T-helper 2 cell treated with Interferon-gamma antibody and Interleukin-4, amounts not matched to agents 5 μg/mL and 100 μg/mL, for 36 hours (primary cell): ENCODE data around the gene DMAP1.

Experiments used
- DNase-seq: peaks from one replicate; pipeline ENCODE4 v3.0.0; 2021; ENCODE audit warnings: low spot score
- H3K27ac Mint-ChIP-seq: one replicate; pipeline ENCODE4 v1.8.0; 2021; ENCODE audit warnings: mild to moderate bottlenecking, mixed read lengths
- H3K27me3 Mint-ChIP-seq: one replicate; pipeline ENCODE4 v1.8.0; 2021; ENCODE audit warnings: low read depth, mixed read lengths
- H3K36me3 Mint-ChIP-seq: one replicate; pipeline ENCODE4 v1.8.0; 2021; ENCODE audit warnings: low read depth, mixed read lengths
- H3K4me1 Mint-ChIP-seq: one replicate; pipeline ENCODE4 v1.8.0; 2021; ENCODE audit warnings: low read depth, mixed read lengths
- H3K4me3 Mint-ChIP-seq: one replicate; pipeline ENCODE4 v1.8.0; 2022; ENCODE audit warnings: mild to moderate bottlenecking, moderate library complexity, mixed read lengths
- H3K9me3 Mint-ChIP-seq: one replicate; pipeline ENCODE4 v1.8.0; 2021; ENCODE audit warnings: mixed read lengths

Gene DMAP1

DNA sequence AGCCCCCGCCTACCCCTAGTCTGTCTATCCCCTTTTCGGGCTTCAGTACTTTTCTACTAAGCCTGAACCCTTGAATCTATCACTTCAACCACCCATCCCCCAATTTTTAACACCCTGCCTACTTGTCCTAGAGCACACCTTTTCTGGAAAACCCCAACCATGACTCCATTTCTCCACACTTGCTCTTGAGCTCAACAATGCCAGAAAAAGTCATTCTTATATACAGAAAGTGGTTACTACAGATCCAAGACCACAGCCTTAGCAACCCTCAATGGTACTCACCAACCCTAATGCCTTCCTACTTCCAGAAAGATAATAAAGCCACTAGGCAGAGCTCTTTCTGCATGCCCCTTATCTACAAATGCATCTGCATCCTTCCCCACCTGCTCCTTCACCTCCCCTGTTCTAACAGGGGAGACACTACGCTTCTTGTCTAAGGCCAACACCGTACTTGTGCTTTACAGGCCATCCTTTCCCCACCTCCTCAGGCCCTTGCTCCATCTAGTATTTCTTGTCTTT is 41.2 kb downstream of the DMAP1 start:
- no peak overlapping the region for H3K4me3 Mint-ChIP-seq
- no peaks in the 10 kb centered on the region for H3K4me1 Mint-ChIP-seq
- no peaks in the 10 kb centered on the region for H3K27me3 Mint-ChIP-seq
- no peak overlapping the region for H3K27ac Mint-ChIP-seq
- DNase-seq: peak; percentile 8
- no peaks in the 10 kb centered on the region for H3K36me3 Mint-ChIP-seq
- no peaks in the 10 kb centered on the region for H3K9me3 Mint-ChIP-seq

GRCh38 chr1:44256762-44257554 is 43.7 kb downstream of the DMAP1 start:
- no peaks in the 10 kb centered on the region for H3K36me3 Mint-ChIP-seq
- H3K27me3 Mint-ChIP-seq: no peaks in the 10 kb centered on the region
- no peak overlapping the region for H3K4me3 Mint-ChIP-seq
- H3K9me3 Mint-ChIP-seq: no peaks in the 10 kb centered on the region
- peaks cover 3% of the 10 kb centered on the region for H3K4me1 Mint-ChIP-seq
- DNase-seq: no peak
- no peak overlapping the region for H3K27ac Mint-ChIP-seq

- no peak for DNase-seq
- Mint-ChIP-seq H3K27ac (no peak overlapping the region), H3K27me3 (no peaks in the 10 kb centered on the region), H3K36me3 (no peaks in the 10 kb centered on the region), H3K9me3 (no peaks in the 10 kb centered on the region), H3K4me3 (no peak overlapping the region), H3K4me1 (peaks cover 6% of the 10 kb centered on the region)
These were observed 45.8 kb downstream of the DMAP1 start for GRCh38 chr1:44259090-44259489.

GRCh38 chr1:44260792-44261170 is 47.5 kb downstream of the DMAP1 start:
- Mint-ChIP-seq H3K9me3 (no peaks in the 10 kb centered on the region), H3K4me1 (peaks cover 6% of the 10 kb centered on the region), H3K27ac (no peak overlapping the region), H3K4me3 (no peak overlapping the region), H3K27me3 (no peaks in the 10 kb centered on the region), H3K36me3 (no peaks in the 10 kb centered on the region)
- DNase-seq: no peak

- no peaks in the 10 kb centered on the region for H3K9me3 Mint-ChIP-seq
- no peaks in the 10 kb centered on the region for H3K27me3 Mint-ChIP-seq
- H3K27ac Mint-ChIP-seq: no peak overlapping the region
- DNase-seq: no peak
- H3K4me1 Mint-ChIP-seq: peaks cover 6% of the 10 kb centered on the region
- no peaks in the 10 kb centered on the region for H3K36me3 Mint-ChIP-seq
- no peak overlapping the region for H3K4me3 Mint-ChIP-seq
These were observed 48.0 kb downstream of the DMAP1 start for GRCh38 chr1:44261171-44261817.

- no peaks in the 10 kb centered on the region for H3K9me3 Mint-ChIP-seq
These were observed 48.7 kb downstream of the DMAP1 start for GRCh38 chr1:44261962-44262361.

GRCh38 chr1:44262414-44262813 is 49.1 kb downstream of the DMAP1 start:
- DNase-seq: no peak
- Mint-ChIP-seq H3K36me3 (no peaks in the 10 kb centered on the region), H3K4me3 (no peak overlapping the region), H3K9me3 (no peaks in the 10 kb centered on the region), H3K27ac (no peak overlapping the region), H3K27me3 (no peaks in the 10 kb centered on the region), H3K4me1 (peaks cover 6% of the 10 kb centered on the region)

More at GRCh38 chr1:44261962-44262361, 48.7 kb downstream of the DMAP1 start:
- H3K4me3 Mint-ChIP-seq: no peak overlapping the region
- H3K27me3 Mint-ChIP-seq: no peaks in the 10 kb centered on the region
- no peaks in the 10 kb centered on the region for H3K36me3 Mint-ChIP-seq
- H3K4me1 Mint-ChIP-seq: peaks cover 6% of the 10 kb centered on the region
- no peak for DNase-seq
- H3K27ac Mint-ChIP-seq: no peak overlapping the region

GRCh38 chr1:44262816-44263567 is 49.7 kb downstream of the DMAP1 start:
- H3K27ac Mint-ChIP-seq: no peak overlapping the region
- peaks cover 6% of the 10 kb centered on the region for H3K4me1 Mint-ChIP-seq
- H3K27me3 Mint-ChIP-seq: no peaks in the 10 kb centered on the region

DNA sequence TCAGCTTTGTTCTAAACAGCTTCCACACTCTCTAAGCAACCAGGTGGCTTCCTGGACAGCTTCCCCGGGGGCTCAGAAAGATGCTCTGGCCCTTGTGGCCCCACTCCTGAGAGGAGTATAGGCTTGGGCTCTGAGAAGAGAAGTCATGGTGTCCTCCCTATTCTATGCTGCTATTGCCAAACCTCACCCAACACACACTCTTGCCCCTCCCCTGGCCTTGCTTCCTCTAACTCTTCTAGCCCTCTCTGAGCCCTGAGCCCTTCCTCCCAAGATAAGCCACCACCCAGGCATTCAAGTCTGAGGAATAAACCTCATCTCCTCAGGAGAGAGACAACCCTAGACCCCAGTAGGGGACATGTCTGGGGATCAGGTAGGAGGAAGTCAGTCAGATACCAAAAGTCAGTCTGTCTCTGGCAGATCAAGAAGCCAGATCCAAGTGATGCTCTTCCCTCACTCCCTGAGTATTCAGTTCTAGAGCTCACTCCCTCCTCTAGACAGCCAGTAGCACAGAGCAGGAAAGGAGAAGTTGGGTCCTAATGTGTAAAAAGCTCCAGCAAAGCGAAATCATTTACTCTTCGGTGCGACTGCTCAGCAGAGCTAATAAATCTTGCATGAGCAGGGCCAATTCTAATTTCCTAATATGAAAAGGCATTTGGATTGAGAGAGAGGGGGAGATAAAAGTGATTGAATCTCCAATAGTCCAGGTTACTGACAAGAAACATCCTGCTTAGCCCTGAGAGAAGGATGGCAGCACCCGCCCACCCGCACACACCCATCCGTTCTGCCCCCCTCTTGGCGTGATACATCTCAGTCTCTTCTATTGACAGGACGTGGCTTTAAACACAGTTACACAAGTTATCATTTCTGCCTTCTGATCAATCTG is 50.5 kb downstream of the DMAP1 start:
- no peak for DNase-seq
- Mint-ChIP-seq H3K27me3 (no peaks in the 10 kb centered on the region), H3K4me3 (no peak overlapping the region), H3K4me1 (peaks cover 6% of the 10 kb centered on the region), H3K36me3 (no peaks in the 10 kb centered on the region), H3K9me3 (no peaks in the 10 kb centered on the region), H3K27ac (no peak overlapping the region)

More at GRCh38 chr1:44262816-44263567, 49.7 kb downstream of the DMAP1 start:
- Mint-ChIP-seq H3K4me3 (no peak overlapping the region), H3K9me3 (no peaks in the 10 kb centered on the region), H3K36me3 (no peaks in the 10 kb centered on the region)
- DNase-seq: no peak

- DNase-seq: no peak
- peaks cover 6% of the 10 kb centered on the region for H3K4me1 Mint-ChIP-seq
- no peaks in the 10 kb centered on the region for H3K9me3 Mint-ChIP-seq
- H3K27ac Mint-ChIP-seq: no peak overlapping the region
- H3K27me3 Mint-ChIP-seq: no peaks in the 10 kb centered on the region
- no peaks in the 10 kb centered on the region for H3K36me3 Mint-ChIP-seq
- H3K4me3 Mint-ChIP-seq: no peak overlapping the region
These were observed 51.1 kb downstream of the DMAP1 start for GRCh38 chr1:44264451-44264771.

- H3K4me3 Mint-ChIP-seq: no peak overlapping the region
- no peaks in the 10 kb centered on the region for H3K9me3 Mint-ChIP-seq
- no peaks in the 10 kb centered on the region for H3K27me3 Mint-ChIP-seq
- no peak overlapping the region for H3K27ac Mint-ChIP-seq
- H3K4me1 Mint-ChIP-seq: peaks cover 4% of the 10 kb centered on the region
- no peak for DNase-seq
- no peaks in the 10 kb centered on the region for H3K36me3 Mint-ChIP-seq
These were observed 52.5 kb downstream of the DMAP1 start for GRCh38 chr1:44265656-44266358.

DNA sequence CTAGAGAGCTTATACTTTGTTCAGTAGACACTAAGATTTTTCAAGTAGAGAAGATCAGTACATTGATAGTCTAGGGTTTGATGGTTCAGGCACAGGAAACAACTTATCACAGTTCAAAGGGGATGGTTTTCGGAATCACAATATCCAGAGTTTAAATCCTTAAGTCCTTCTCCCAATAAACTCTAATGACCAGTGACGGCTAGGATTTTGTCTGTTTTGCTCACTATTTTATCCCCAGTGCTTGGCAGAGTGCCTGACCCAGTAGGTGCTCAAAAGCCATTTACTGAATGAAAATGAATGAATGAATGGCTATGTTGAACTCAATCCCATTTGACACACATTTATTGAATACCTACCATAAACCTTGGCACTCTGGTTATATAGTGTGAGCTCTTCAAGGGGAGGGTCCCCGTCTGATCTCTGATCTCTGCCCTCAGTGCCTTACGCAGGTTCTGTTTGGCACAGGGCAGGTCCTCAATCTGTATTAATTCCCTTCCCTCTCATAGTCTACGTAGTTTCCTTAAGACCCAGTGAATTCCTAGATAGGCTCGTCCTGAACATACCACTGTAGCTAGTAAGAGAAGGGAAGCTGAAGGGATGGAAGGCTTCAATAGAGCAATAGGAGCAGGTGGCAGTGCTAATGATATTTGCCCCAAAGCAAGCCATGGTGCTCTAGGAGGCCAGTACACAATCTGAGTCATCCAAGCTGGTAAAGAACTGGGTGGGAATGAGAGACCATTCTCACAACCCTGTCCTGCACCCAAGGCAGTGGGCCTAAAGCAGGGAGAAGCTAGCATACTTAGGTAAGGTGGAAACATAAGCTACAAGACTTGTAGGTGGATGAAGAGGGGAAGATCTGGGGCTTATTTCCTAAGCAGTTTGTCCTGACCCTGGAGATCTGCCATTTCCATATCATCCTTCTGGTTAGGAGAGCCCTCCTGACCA is 53.4 kb downstream of the DMAP1 start:
- no peak overlapping the region for H3K4me3 Mint-ChIP-seq
- no peaks in the 10 kb centered on the region for H3K9me3 Mint-ChIP-seq
- H3K4me1 Mint-ChIP-seq: peaks cover 3% of the 10 kb centered on the region
- no peak overlapping the region for H3K27ac Mint-ChIP-seq
- no peaks in the 10 kb centered on the region for H3K27me3 Mint-ChIP-seq
- no peaks in the 10 kb centered on the region for H3K36me3 Mint-ChIP-seq
- DNase-seq: no peak
